Umbilical cord (tissue), 2 donors: Measurements from ENCODE around the gene COTL1. TPM values are rescaled to one million over a fixed set of nuclear protein-coding genes. Genes with fewer than 3 reads are reported as not detected.
"Not testable (repeated sequence)": the region's sequence is repeated elsewhere in the genome, so short reads cannot be mapped to it uniquely, and the experiment has no call there.

ENCODE experiments used
- DNase-seq: peaks from one replicate; pipeline ENCODE4 v3.0.0-alpha.2; 2015; ENCODE audit warnings: low spot score
- total RNA-seq: library from RNA; depleted of rRNA; stranded (reverse); fragments of >200 nt; gene quantifications from one replicate; pipeline ENCODE4 v1.2.3, GENCODE V29; 2014; ENCODE audit warnings: low replicate concordance; ENCODE audit not compliant: insufficient read depth

The COTL1 gene
- total RNA-seq, 1 donor from 2014 or later = 101 TPM

GRCh38 chr16:84572096-84572495 lies 45.8 kb downstream of the COTL1 start:
- no peak for DNase-seq

- DNase-seq = no peak
Measured at GRCh38 chr16:84571506-84571905, 46.4 kb downstream of the COTL1 start.

GRCh38 chr16:84570739-84571403 lies 47.0 kb downstream of the COTL1 start:
- no peak for DNase-seq

GRCh38 chr16:84569382-84569987 lies 48.4 kb downstream of the COTL1 start:
- DNase-seq = peak; percentile 98

- no peak for DNase-seq
Measured at GRCh38 chr16:84568066-84568465, 49.8 kb downstream of the COTL1 start.

- no peak for DNase-seq
Measured at GRCh38 chr16:84567286-84567962, 50.5 kb downstream of the COTL1 start.

GRCh38 chr16:84566545-84567257 lies 51.2 kb downstream of the COTL1 start:
- DNase-seq = no peak

- no peak for DNase-seq
Measured at GRCh38 chr16:84565669-84566495, 52.0 kb downstream of the COTL1 start.

GRCh38 chr16:84563786-84564420 lies 54.0 kb downstream of the COTL1 start:
- no peak for DNase-seq

GRCh38 chr16:84563064-84563715 lies 54.7 kb downstream of the COTL1 start:
- DNase-seq = no peak

GRCh38 chr16:84562174-84562815 lies 55.6 kb downstream of the COTL1 start:
- no peak for DNase-seq

GRCh38 chr16:84561291-84561690 lies 56.6 kb downstream of the COTL1 start:
- no peak for DNase-seq

GRCh38 chr16:84560269-84560668 lies 57.6 kb downstream of the COTL1 start:
- no peak for DNase-seq

GRCh38 chr16:84559311-84559932 lies 58.5 kb downstream of the COTL1 start:
- no peak for DNase-seq

- DNase-seq = not testable (repeated sequence)
Measured at GRCh38 chr16:84558850-84559249, 59.0 kb downstream of the COTL1 start.

GRCh38 chr16:84557504-84557903 lies 60.4 kb downstream of the COTL1 start:
- DNase-seq = no peak

GRCh38 chr16:84557059-84557458 lies 60.8 kb downstream of the COTL1 start:
- no peak for DNase-seq

- peak; percentile 70 for DNase-seq
Measured at GRCh38 chr16:84555418-84556196, 62.3 kb downstream of the COTL1 start.
